ENCODE results near the gene CSNK2B.

DNA sequence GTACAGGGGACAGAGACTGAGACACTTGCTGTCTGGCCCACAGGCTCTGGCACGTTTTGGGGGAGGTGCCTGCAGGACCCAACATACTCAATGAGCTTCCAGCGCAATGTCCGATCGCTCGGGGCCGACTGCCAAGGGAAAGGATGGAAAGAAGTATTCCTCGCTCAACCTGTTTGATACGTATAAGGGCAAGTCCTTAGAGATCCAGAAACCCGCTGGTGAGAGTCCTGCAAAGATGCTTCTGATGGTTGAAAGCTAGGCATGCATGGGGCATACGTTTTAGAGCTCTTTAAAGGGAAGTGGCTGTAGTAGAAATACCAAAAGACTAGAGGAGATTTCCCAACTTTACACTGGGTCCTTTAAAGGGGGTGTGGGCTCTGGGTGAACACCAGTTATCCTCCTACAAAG lies 43.2 kb upstream of the CSNK2B start:
- TF ChIP-seq, protein P1, sequence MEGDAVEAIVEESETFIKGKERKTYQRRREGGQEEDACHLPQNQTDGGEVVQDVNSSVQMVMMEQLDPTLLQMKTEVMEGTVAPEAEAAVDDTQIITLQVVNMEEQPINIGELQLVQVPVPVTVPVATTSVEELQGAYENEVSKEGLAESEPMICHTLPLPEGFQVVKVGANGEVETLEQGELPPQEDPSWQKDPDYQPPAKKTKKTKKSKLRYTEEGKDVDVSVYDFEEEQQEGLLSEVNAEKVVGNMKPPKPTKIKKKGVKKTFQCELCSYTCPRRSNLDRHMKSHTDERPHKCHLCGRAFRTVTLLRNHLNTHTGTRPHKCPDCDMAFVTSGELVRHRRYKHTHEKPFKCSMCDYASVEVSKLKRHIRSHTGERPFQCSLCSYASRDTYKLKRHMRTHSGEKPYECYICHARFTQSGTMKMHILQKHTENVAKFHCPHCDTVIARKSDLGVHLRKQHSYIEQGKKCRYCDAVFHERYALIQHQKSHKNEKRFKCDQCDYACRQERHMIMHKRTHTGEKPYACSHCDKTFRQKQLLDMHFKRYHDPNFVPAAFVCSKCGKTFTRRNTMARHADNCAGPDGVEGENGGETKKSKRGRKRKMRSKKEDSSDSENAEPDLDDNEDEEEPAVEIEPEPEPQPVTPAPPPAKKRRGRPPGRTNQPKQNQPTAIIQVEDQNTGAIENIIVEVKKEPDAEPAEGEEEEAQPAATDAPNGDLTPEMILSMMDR (IDR thresholded peaks at IDR 0.05) = no peak
- TF ChIP-seq POLR2A (IDR thresholded peaks at IDR 0.05) (no peak), EP300 (IDR thresholded peaks at IDR 0.05) (no peak), POLR2AphosphoS5 (IDR thresholded peaks at IDR 0.05) (no peak)
